GM18519 (cell line): ENCODE data around the gene PSD2.

Experiments used
- ATAC-seq: cut with Tn5 transposase; IDR thresholded peaks from one replicate; pipeline ENCODE4 v1.9.1; 2021; ENCODE audit warnings: mild to moderate bottlenecking, moderate library complexity; ENCODE audit not compliant: unreplicated experiment, low FRiP score

The PSD2 gene

GRCh38 chr5:139835656-139836055, 40.0 kb downstream of the PSD2 start:
- no peak for ATAC-seq

GRCh38 chr5:139836469-139837208, 41.0 kb downstream of the PSD2 start:
- no peak for ATAC-seq

- ATAC-seq, result no peak
Observed at GRCh38 chr5:139837711-139838380, 42.2 kb downstream of the PSD2 start.

- ATAC-seq, result no peak
Observed at GRCh38 chr5:139838381-139839197, 43.0 kb downstream of the PSD2 start.

GRCh38 chr5:139839232-139839815, 43.7 kb downstream of the PSD2 start:
- no peak for ATAC-seq

- ATAC-seq, result no peak
Observed at GRCh38 chr5:139839918-139840317, 44.3 kb downstream of the PSD2 start.

- no peak for ATAC-seq
Observed at GRCh38 chr5:139841549-139841948, 45.9 kb downstream of the PSD2 start.

- no peak for ATAC-seq
Observed at GRCh38 chr5:139842321-139842720, 46.7 kb downstream of the PSD2 start.

GRCh38 chr5:139843991-139844390, 48.4 kb downstream of the PSD2 start:
- ATAC-seq, result no peak

GRCh38 chr5:139844472-139845145, 49.0 kb downstream of the PSD2 start:
- no peak for ATAC-seq

GRCh38 chr5:139845846-139846681, 50.5 kb downstream of the PSD2 start:
- no peak for ATAC-seq

- no peak for ATAC-seq
Observed at GRCh38 chr5:139847091-139847490, 51.5 kb downstream of the PSD2 start.

- peak; percentile 67 for ATAC-seq
Observed at GRCh38 chr5:139847790-139848507, 52.3 kb downstream of the PSD2 start.

- no peak for ATAC-seq
Observed at GRCh38 chr5:139848508-139849100, 53.0 kb downstream of the PSD2 start.

- ATAC-seq, result no peak
Observed at GRCh38 chr5:139849501-139849900, 53.9 kb downstream of the PSD2 start.

- no peak for ATAC-seq
Observed at GRCh38 chr5:139849942-139850341, 54.3 kb downstream of the PSD2 start.

- ATAC-seq, result no peak
Observed at GRCh38 chr5:139850423-139851016, 54.9 kb downstream of the PSD2 start.

- ATAC-seq, result no peak
Observed at GRCh38 chr5:139851558-139851957, 56.0 kb downstream of the PSD2 start.
